ENCODE data around the gene DIAPH3.

The DIAPH3 gene

DNA sequence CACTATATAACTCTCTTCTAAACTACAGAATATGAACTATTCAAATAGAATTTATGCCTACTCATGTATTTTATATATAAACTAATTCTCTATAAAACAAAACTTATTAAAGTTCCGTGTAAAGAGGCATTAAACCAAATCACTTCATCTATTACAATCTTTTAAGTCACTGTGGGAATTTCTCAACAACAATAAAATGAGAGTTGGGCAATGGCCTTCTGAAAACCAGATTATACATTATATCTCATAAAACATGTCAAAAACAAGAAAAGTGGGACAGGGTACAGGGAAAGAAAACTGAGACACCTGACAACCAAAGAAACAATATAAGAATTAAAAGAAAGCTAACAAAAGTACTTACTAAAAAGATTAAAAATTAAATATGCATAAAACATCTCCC is 145.2 kb downstream of the DIAPH3 start:
- no peak for DNase-seq

DNA sequence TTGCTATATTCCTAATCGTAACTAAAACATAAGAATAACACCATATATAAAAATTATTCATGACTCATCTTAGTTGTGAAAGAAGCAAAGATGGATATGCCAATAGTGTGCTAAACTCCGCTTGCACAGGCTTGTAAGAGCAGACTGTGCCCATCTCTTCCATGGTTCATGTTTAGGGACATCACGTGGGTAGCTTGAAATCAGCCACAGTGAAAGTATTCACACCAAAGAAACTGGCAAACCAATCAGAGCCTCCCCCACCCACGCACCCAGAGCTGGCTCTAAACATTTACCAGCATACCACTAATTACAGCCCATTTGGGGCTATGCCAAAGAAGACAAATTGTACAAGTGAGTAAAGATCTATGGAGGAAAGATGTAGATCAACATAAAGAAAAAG is 147.5 kb downstream of the DIAPH3 start:
- DNase-seq, result no peak

DNA sequence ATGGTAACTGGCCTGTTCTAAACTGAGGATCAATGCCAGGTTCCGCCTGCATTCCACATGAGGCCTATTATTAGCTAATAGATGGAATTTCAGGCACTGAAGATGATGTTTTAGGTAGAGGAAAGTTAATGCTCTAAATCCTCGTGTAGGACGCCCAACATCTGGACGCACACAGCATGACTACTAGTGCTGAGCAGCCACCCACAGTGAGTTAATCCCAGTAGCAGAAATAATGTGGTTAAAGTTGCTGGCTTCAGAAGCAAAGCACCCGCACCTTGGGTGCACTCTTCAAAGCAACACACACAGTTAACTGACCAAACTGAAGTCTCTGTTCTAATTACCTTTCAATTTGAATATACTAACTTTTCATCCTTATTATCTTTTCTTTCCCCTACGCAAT is 150.6 kb downstream of the DIAPH3 start:
- no peak for DNase-seq

DNA sequence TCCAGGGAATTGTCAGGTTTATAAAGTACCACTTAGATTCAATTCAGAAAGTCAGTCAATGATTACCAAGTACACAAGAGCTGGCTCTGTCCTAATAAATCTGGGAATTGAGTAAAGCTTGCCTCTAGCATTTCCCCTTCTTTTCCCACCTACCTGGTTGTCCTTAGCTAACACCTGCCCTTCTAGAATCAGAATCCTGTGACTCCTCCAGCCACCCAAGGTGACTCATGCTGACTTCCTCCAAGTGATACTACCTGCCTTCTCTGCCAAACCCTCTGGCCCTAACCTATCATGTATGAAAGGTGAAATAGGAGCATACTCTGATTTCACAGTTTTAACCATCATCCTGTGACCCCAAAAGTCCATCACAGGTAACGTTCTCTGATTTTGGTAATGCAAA is 151.2 kb downstream of the DIAPH3 start:
- DNase-seq, result no peak

DNA sequence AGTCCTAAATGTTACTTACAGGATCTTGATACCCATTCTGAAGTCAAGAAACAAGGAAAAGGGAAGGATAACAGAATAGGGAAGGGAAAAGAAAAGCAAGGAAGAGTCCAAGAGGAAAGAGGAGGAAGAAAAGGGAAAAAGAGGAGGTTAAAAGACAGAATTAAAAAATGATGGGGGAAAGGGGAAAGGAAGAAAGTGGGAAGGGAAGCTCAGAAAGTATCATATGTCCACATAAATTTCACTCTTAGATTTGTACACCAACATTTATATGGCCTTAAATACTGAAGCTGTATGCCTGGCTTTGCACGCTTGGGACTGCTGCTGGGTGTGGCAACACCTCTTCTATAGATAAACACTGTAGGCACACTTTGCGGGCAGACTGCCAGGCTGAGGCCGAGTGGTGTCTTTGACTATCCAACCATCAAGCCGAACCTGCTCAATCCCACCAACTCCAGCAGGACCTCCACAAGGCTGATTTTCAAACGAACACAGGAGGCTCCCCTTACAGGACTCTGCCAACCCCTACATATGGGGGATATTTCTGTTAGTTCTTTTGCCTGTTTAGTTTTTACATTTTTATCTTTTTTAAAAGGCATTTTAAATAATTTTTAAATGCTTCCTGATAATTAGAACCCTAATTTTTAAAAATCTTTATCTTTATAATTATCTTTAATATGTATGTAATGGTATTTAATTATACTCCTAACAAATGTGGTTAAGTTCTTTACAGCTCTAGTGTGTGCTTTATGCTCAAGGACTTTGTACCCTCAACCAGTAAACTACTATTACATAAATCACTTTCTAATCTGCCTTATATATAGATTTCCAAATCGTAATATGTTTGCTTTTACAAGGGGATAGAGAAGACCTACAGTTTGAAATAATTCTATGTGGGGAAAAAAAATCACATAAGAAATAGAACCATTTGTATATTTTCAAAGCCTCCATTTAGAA is 154.2 kb downstream of the DIAPH3 start:
- DNase-seq, result no peak

DNA sequence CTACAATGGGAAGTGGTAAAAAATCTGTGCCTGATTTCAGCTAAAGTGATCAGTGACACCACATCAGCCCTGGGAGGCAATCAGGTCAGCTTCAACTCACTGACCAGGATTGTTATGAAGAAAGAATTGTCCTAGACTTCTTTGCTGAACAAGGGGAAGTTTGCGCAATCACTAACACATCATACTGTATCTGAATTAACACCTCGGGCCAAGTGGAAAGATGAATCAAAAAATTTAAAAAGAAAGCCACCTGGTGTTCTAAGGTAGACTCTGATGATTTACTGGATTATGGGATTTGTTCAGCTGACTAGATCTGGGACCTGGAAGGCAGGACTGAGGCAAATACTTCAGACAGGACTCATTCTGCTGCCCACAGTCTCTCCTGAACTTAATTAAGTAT is 161.8 kb downstream of the DIAPH3 start:
- DNase-seq, result no peak

DNA sequence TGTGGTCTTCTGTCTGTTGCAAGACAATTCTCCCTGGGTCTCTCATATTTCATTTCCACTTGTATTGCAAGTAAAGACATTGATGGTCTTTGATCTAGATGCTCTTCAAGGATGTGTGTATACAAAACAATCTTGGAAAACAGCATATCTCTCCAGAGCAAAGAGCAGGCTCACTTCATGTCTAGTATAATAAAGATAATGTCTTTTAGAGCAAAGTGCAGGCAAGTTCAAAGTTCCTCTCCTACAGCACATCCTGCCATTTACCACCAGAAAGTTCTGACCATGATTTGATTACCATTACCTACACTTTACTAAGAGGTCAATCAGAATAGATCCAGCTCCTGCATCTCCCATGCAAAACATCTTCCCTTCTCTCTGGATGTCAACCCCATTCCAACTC is 162.8 kb downstream of the DIAPH3 start:
- DNase-seq, result no peak

DNA sequence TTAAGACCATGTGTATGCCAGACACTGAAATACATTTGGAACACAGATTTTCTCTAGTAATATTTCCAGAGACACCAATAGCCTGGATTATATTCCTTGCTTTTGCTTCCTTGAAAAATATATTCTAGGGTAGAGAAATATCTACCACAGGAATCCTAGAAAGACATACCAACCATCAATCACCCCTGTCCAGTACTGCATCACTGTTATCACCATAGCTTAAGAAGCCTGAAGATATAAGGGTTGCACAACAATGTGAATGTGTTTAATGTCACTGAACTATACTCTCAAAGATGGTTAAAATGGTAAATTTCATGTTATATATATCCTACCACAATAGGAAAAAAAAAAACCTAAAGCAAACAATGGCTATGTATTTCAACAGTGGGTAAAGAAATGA is 163.6 kb downstream of the DIAPH3 start:
- no peak for DNase-seq

DNA sequence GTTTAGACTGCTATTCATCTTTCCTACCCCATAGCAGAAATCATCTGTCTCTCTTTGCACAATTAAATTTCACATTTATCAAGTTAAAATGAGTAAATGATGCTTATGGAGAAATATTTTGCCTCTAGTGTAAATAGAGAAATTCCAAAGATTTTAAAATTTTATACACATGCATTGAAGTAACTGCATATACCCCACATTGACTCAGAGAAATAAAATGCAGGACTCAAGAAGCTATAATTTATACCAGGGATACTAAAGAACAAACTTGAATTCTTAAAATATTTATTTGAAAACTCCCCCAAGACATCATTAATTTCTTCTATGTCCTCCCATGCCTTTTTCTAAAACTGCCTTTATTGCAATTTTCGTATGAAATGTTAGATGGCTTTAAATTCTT is 165.8 kb downstream of the DIAPH3 start:
- no peak for DNase-seq

DNA sequence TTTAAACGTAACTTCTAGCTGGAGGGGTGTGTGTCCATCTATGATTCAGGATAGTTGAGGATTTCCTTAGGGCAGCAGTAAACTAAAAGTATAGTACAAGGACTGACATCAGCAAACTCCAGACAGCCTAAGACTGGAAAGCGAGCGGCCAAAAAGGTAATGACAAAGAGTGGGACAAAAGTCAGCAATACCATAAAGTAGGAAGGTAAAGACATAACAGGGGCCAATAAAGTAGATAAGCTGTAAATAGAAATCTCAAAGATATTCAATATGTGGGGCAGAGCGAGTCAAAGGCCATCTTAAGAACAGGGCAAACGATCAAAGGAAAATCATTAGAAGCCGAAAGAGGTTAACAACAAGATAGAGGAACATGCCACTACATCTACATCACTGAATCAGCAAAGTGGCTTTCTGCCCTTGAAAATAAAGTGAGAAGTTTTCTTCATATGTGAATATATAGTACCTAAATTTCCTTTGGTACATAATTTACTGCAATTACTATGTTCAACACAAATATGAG is 167.2 kb downstream of the DIAPH3 start:
- DNase-seq, result no peak

DNA sequence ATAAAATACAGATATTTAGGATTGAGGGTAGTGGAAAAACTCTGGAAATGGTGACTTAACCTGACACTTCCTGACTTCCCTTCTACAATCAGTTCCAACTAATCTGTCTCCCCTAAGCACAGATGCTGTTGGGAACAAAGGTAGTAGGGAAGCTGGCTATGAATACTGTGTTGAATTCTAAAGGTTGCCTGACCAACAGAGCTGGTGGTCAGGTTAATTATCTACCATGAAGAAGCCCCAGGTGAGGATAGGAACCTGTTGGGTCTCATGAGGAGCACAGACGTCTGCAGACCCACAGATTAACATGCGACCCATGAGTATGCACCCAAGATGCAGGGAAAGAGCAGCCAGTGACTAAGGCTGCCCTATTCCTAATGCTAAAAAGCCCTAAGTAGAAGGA is 172.3 kb downstream of the DIAPH3 start:
- no peak for DNase-seq

DNA sequence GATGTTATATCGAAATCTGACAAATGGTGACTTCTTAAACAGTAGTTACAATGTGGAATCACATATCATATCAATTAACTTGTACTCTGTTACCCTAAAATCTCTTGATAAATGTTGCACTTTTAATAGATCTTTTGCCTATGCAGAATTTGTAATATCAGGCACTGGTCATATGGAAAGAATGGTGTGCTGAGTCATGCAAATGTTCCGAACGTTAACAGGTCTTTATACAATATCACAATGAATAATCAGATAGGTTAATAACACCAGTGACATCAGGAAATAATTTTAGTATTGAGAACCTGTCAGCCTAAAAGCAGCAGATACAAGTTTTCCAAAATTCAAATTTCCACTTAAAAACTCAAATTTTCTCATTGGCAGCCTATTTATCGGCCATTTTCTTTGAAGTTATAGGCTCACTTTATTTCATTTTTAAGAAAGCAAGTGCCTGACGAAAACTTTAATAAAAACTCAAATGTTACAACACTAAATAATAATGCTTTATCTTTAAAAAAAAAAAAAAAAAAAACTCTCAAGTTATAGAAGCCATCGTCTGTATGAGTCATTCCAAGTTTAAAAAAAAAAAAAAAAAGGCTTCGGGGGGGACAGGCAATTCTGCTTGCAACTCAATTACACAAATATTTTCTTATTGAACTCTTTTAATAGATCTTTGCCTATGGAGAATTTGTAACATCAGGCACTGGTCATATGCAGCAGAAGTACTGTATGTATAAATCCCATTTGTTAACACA is 180.9 kb downstream of the DIAPH3 start:
- no peak for DNase-seq

DNA sequence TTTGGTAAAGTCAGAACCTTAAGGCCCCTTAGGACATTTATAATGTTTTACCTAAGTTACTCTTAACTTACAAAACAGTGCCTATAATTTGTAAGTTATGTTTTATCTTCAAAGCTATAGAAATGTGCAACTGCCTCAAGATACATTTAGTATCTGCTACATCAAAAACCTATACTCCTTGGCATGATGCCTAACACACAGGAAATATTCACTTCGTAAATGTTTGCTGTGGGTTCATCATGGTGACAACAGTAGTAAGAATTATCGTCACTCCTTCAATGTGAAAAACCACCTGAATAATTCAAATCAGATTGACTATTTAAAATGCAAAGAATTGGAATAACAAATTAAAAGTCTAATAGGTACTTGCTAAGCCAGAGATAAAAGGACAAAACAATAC is 184.1 kb downstream of the DIAPH3 start:
- no peak for DNase-seq

DNA sequence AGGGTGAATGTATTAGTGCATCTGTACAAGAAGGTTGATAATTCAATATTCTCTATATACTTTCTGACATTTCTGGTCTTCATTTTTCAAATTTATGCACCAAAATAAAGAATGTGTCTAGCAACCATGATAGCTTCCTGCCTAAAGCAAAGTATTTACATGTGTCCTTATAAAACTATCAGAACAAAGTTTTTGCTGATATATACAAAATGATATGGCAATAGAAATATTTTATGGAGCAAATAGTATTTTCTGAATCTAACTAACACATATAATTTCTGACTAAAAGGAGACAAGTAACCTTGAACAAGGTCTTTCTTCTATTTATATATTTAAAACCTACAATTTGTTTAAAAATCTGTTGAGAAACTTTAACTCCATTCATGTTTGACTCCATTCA is 184.9 kb downstream of the DIAPH3 start:
- DNase-seq, result no peak

DNA sequence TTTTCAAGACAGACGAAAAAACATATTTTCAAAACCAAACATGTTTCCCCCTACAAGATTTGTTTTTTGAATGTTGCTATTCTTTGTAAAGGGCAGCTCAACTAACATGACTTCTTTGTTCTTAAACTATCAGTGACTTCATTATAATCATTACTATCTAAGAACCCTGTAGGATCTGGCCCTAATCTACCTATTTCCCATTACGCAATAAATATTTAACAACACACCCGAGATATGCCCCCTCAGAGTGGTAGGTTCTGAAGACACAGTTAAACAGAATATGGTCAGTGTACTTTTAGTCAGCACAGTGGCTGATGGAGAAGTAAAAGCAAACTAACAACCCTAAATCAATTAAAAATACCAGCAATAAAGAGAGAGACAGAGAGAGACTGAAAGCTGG is 186.9 kb downstream of the DIAPH3 start:
- DNase-seq, result no peak

DNA sequence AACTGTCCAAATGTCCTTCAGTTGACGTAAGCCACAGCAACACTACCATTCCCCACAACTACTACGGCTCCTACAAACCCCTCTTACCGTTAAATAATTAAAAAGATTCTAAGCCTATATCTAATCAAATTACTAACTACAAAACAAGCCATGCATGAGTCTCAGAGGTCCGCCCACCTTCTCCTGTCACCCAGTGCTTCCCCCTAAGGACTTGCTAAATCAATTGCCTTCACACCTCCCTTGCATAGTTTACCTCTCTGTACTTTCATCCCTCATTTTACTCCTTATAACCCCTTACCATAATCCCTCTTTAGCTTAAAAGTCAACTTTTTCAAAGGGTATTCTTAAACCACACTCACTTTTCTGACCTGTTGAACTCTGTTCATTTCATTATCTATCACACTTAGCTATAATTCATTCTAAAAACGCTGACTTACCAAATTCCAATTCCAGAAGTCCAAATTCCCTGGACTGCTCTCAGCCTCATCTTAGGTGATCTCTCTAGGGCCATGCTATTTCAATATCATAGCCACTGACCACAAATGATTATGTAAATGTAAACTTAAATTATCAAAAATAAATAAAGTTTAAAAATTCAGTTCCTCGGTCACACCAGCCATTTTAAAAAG is 187.8 kb downstream of the DIAPH3 start:
- DNase-seq, result no peak

DNA sequence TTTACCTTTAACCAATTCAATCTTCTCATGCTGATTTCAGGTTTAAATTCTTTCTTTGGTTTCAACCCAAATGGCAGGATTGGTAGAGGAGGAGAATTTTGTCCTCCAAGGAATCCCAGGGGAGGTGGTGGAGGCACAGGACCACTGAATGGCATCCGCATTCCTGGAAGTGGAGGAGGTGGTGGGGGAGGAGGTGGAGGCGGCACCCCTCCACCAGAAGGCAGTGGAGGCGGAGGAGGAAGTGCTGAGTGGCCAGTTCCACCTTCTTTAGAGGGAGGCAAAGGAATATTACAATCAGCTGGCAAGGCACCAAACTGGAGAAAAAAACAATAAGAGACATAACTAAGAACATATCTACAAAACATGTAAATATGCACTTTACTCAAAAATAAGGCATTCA is 192.9 kb downstream of the DIAPH3 start:
- no peak for DNase-seq

DNA sequence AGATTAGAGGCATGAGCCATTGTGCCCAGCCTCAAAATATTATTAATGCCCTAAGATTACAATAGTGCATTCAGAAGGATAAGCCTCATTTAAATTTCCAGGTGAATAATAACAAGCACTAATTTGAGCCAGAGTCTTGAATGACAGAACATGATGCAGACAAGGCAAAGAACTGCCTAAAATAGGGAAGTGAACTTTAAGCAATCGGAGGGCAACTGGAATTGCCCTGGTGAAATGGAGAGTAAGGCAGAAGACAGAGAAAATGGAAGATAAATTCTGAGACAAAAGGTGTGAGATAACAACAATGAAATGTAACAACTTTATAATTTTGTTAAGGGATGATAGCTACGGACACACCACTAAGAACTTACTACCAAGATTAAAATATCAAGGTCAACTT is 199.9 kb downstream of the DIAPH3 start:
- DNase-seq, result no peak

DNA sequence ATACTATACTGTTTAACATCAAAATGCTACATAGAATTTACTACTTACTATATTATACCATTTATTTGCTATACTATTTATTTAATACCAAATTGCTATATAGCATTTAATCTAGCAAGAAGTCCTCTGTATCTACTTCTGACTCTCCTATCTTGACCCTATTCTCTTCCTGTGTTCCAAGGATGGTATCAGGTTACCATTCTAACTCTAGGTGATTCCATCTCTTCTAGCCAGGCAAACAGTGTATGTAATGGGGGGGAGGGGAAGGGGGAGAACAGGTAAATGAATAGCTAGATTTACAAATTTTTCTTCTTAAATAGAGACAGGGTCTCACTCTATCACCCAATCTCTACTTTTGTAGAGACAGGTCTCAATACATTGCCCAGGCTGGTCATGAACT is 200.3 kb downstream of the DIAPH3 start:
- no peak for DNase-seq

DNA sequence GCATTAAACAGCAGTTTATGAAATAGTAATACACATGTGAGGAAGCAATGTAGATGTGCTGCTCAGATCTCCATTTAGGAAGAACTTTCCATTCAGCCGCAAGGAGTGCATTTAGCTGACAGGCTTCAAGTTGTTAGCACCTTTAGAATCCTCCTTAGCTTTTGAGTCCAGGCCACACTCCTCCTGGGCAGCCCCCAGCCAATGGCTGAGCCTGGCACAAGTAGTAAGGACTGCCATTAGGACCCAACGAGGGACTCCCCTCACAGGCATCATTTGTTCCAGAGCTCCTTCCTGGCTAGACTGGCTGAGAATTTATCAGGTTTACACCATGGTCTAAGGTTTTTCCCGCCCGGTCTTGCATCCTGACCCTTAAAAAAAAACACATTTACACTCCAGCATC is 201.4 kb downstream of the DIAPH3 start:
- no peak for DNase-seq

DNA sequence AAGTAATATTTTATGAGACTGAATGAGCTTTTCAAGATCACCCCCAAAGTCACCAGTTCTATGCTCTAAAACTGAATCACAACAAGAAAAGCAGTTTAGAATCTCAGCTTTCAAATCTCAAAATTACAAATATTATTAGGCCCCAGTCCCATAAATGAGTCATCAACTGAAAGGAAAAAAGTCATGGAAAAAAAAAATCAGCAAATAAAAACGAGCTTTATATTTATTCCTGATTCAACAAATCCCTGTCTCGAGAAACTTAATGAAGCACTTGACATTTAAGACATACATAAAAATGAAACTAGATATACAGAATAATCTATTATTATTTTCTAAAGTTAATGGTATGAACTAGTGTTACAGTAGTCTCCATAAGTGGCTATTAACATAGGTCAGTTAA is 203.0 kb downstream of the DIAPH3 start:
- no peak for DNase-seq

DNA sequence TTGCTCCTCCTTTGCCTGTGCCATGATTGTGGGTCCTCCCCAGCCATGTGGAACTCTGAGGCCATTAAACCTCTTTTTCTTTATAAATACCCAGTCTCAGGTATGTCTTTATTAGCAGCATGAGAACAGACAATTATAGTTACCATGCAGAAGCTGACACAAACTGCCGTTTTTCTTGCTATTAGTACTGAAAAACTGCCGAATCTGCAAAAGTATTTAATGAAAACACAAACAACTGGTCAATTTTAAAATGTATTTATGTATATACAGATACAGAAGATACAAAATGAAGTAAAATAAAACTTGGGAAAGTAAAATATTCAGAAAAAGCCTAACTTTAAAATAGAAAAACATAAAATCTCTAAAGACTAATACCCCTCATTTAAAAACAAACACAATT is 206.3 kb downstream of the DIAPH3 start:
- DNase-seq, result no peak

DNA sequence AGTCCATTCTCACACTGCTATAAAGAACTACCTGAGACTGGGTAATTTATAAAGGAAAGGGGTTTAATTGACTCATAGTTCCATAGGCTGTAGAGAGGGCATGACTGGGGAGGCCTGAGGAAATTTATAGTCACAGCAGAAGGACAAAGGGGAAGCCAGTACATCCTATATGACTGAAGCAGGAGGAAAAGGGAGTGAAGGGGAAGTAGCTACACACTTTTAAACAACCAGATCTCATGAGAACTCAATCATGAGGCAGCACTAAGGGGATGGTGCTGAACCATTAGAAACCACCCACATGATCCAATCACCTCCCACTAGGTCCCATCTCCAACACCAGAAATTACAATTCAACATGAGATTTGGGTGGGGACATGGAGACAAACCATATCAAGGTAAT is 209.1 kb downstream of the DIAPH3 start:
- no peak for DNase-seq

DNA sequence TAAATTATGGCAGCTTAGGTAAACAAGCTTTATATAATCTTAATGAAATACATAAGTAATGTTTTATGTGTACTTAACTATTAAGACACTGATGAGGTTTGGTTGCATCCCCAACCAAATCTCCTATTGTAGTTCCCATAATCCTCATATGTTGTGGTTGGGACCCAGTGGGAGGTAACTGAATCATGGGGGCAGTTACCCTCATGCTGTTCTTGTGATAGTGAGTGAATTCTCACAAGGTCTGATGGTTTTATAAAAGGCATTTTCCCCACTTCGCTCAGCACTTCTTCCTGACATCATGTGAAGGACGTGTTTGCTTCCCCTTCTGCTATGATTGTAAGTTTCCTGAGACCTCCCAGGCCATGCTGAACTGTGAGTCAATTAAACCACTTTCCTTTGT is 212.7 kb downstream of the DIAPH3 start:
- DNase-seq, result no peak
